NB4 (cell line): ENCODE results near the gene CHCHD3.

ENCODE experiments used
- MYC ChIP-seq: IDR thresholded peaks from 2 replicates; pipeline ENCODE4 v1.6.1; 2011; ENCODE audit warnings: low read depth, low read length
- POLR2A ChIP-seq: IDR thresholded peaks from 2 replicates; pipeline ENCODE4 v1.6.1; 2011; ENCODE audit warnings: mild to moderate bottlenecking; ENCODE audit not compliant: insufficient read length; ENCODE audit errors: extremely low read depth
- TF ChIP-seq, protein P1 (sequence below): IDR thresholded peaks from one replicate; pipeline ENCODE4 v1.5.1; 2012; ENCODE audit warnings: low read depth, low read length
- TF ChIP-seq, protein P2 (sequence below): IDR thresholded peaks from 2 replicates; pipeline ENCODE4 v1.6.1; 2011; ENCODE audit warnings: low read depth, low read length

DNA sequence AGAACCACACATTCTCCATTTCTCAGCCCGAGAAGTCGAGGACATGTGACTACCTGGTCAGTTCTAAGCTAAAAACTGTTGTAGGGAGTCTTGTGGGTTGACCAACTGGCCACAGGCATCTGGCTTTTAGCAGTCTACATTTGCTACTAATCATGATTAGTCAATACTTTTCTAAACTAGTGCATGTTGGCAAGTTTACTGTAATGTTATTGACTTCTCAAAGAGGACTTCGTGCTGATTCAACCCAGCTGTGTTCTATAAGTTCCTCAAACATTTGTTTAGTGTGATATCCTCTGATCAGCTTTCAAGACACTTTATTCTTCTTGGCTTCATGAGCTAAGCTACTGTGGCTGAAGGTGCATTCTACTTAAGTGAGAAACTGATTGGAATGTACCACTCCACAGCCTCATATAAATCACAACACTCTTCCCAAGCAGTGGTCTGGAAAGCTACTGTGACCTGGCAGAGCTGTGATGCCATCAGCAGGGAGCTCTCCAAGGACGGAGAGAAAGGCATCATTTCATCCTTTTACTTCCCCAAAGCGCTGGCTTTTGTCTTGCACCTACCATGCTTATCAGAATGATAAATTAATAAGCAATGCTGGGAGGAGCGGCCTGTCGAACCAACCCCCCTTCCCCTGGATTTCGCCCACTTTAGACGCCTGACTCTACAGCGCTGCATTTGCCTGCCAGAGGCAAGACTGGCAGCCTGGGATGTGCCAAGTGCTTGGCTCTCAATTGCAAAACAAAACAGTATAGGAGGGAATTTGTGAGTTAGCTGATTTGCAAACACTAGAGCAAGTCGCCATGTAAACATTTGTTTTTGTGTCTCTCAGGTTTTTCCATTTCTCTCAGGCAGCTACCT lies 298.9 kb downstream of the CHCHD3 start:
- no peak for TF ChIP-seq POLR2A
- TF ChIP-seq, protein P1, sequence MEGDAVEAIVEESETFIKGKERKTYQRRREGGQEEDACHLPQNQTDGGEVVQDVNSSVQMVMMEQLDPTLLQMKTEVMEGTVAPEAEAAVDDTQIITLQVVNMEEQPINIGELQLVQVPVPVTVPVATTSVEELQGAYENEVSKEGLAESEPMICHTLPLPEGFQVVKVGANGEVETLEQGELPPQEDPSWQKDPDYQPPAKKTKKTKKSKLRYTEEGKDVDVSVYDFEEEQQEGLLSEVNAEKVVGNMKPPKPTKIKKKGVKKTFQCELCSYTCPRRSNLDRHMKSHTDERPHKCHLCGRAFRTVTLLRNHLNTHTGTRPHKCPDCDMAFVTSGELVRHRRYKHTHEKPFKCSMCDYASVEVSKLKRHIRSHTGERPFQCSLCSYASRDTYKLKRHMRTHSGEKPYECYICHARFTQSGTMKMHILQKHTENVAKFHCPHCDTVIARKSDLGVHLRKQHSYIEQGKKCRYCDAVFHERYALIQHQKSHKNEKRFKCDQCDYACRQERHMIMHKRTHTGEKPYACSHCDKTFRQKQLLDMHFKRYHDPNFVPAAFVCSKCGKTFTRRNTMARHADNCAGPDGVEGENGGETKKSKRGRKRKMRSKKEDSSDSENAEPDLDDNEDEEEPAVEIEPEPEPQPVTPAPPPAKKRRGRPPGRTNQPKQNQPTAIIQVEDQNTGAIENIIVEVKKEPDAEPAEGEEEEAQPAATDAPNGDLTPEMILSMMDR = no peak
- TF ChIP-seq, protein P2, sequence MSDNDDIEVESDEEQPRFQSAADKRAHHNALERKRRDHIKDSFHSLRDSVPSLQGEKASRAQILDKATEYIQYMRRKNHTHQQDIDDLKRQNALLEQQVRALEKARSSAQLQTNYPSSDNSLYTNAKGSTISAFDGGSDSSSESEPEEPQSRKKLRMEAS = no peak
- TF ChIP-seq MYC = no peak
